Measurements from ENCODE around the gene FAM117B. TPM values are rescaled to one million over a fixed set of nuclear protein-coding genes. Genes with fewer than 3 reads are reported as not detected.

Gene FAM117B
- polyA plus RNA-seq, 1 donor (not counting 4 experiments of a cell fraction or from before 2014, with no cell fraction given), result 1.9 TPM

- no peak overlapping the region for H3K27ac ChIP-seq (ENCODE audit: control insufficient read depth, insufficient read depth, low read length)
- H3K4me1 ChIP-seq (ENCODE audit: control insufficient read depth, extremely low read depth, insufficient read depth, low read length), result no peaks in the 10 kb centered on the region
- no peak for FAIRE-seq
- no peaks in the 10 kb centered on the region for H3K9me1 ChIP-seq (ENCODE audit: control insufficient read depth, extremely low read depth, insufficient read depth, low read length)
- H3K36me3 ChIP-seq (ENCODE audit: control insufficient read depth in 2 of 2, extremely low read depth in 1 of 2, insufficient read depth in 2 of 2, low read length in 2 of 2), result no peaks in the 10 kb centered on the region
- no peak overlapping the region for H3K4me2 ChIP-seq (ENCODE audit: control insufficient read depth, extremely low read depth, insufficient read depth, low read depth, low read length)
- DNase-seq (ENCODE audit: low read depth, low spot score), result no peak
- H3K79me2 ChIP-seq (ENCODE audit: control insufficient read depth, insufficient read depth, low read length), result no peaks in the 10 kb centered on the region
- no peaks in the 10 kb centered on the region for H3K9me3 ChIP-seq (ENCODE audit: control insufficient read depth, low read depth, low read length)
- H4K20me1 ChIP-seq (ENCODE audit: control insufficient read depth, extremely low read depth, insufficient read depth, low read length), result no peaks in the 10 kb centered on the region
- H3K9ac ChIP-seq (ENCODE audit: control insufficient read depth, extremely low read depth, insufficient read depth, low read length), result no peak overlapping the region
- no peak overlapping the region for H2AFZ ChIP-seq (ENCODE audit: control insufficient read depth, low read length)
- dilution Hi-C loops (cut with MboI; ENCODE audit: extremely low pct_ligation_motif_present, low sequenced_read_pairs), result no loop called here
- no peak for TF ChIP-seq CTCF (optimal IDR thresholded peaks at IDR 0.05 in 1 of 3, IDR thresholded peaks at IDR 0.05 in 1 of 3, conservative IDR thresholded peaks at IDR 0.05 in 1 of 3; ENCODE audit: extremely low read depth in 1 of 3, insufficient read depth in 2 of 3, low read length in 3 of 3)
- TF ChIP-seq EZH2 (IDR thresholded peaks at IDR 0.05; ENCODE audit: low read length), result no peak
- H3K4me3 ChIP-seq (ENCODE audit: control insufficient read depth in 2 of 3, extremely low read depth in 1 of 3, insufficient read depth in 2 of 3, low read depth in 1 of 3, low read length in 3 of 3), result no peak overlapping the region
- H3K27me3 ChIP-seq (ENCODE audit: control insufficient read depth, extremely low read depth, insufficient read depth, low read length), result no peaks in the 10 kb centered on the region
Measured at GRCh38 chr2:202749477-202749876, 114.7 kb downstream of the FAM117B start.

GRCh38 chr2:202750763-202751427 lies 116.1 kb downstream of the FAM117B start:
- FAIRE-seq, result no peak

More at GRCh38 chr2:202750763-202751427, 116.1 kb downstream of the FAM117B start:
- no peak overlapping the region for H3K27ac ChIP-seq (ENCODE audit: control insufficient read depth, insufficient read depth, low read length)
- no peak overlapping the region for H2AFZ ChIP-seq (ENCODE audit: control insufficient read depth, low read length)
- no peaks in the 10 kb centered on the region for H3K4me1 ChIP-seq (ENCODE audit: control insufficient read depth, extremely low read depth, insufficient read depth, low read length)
- no peak for TF ChIP-seq EZH2 (IDR thresholded peaks at IDR 0.05; ENCODE audit: low read length)
- no peak for TF ChIP-seq CTCF (optimal IDR thresholded peaks at IDR 0.05 in 1 of 3, IDR thresholded peaks at IDR 0.05 in 1 of 3, conservative IDR thresholded peaks at IDR 0.05 in 1 of 3; ENCODE audit: extremely low read depth in 1 of 3, insufficient read depth in 2 of 3, low read length in 3 of 3)
- H3K4me2 ChIP-seq (ENCODE audit: control insufficient read depth, extremely low read depth, insufficient read depth, low read depth, low read length), result no peak overlapping the region
- no peak for DNase-seq (ENCODE audit: low read depth, low spot score)
- H3K27me3 ChIP-seq (ENCODE audit: control insufficient read depth, extremely low read depth, insufficient read depth, low read length), result no peaks in the 10 kb centered on the region
- H3K9me3 ChIP-seq (ENCODE audit: control insufficient read depth, low read depth, low read length), result no peaks in the 10 kb centered on the region
- no peaks in the 10 kb centered on the region for H3K9me1 ChIP-seq (ENCODE audit: control insufficient read depth, extremely low read depth, insufficient read depth, low read length)
- dilution Hi-C loops (cut with MboI; ENCODE audit: extremely low pct_ligation_motif_present, low sequenced_read_pairs), result no loop called here
- no peaks in the 10 kb centered on the region for H4K20me1 ChIP-seq (ENCODE audit: control insufficient read depth, extremely low read depth, insufficient read depth, low read length)
- H3K4me3 ChIP-seq (ENCODE audit: control insufficient read depth in 2 of 3, extremely low read depth in 1 of 3, insufficient read depth in 2 of 3, low read depth in 1 of 3, low read length in 3 of 3), result no peak overlapping the region
- no peak overlapping the region for H3K9ac ChIP-seq (ENCODE audit: control insufficient read depth, extremely low read depth, insufficient read depth, low read length)
- no peaks in the 10 kb centered on the region for H3K79me2 ChIP-seq (ENCODE audit: control insufficient read depth, insufficient read depth, low read length)
- H3K36me3 ChIP-seq (ENCODE audit: control insufficient read depth in 2 of 2, extremely low read depth in 1 of 2, insufficient read depth in 2 of 2, low read length in 2 of 2), result no peaks in the 10 kb centered on the region
